ENCODE results near the gene PLEKHA6. TPM values are rescaled to one million over a fixed set of nuclear protein-coding genes. Genes with fewer than 3 reads are reported as not detected.

The PLEKHA6 gene
- total and polyA plus RNA-seq, 4 donors: 17.1 to 33.2 (median 26.6) TPM

DNA sequence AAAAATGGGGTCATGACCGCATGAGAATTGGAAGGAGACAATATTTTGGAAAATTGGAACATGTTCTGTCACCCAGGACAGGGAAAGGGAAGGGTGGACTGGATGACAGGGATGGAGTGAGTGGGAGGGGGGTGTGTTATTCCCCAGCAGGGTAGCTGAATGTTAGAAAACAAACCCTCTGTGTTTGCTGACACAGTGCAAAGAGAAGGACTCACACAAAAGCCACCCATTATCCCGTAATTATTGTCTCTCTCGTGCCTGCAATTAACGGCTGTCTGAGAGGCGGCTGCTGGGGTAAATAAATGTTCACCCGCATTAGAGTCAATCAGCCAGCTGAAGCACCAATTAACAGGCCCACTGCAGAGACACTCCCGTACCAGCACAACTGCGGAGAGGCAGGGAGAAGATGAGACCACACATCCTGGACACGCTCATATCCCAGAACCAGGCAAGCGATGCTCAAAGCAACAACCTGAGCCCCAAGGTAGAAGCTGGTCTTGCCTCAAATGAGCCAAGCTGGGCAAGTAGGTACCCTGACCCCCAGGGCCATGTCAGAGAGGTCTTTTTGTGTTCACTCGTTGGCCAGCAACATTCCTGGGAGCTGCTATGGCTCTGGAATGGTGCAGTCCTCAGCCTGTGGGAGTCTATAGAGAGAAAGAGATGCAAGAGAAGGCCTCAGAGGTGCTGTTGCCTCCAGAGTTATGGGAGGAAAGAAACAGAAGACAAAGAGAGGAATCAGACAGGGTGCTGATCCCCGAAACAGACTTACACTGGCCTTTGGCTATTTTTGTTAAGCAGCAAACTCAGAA lies 19.4 kb downstream of the PLEKHA6 start:
- WGBS (ENCODE audit: insufficient coverage): 34% methylated on average over 7 of the region's 12 CpGs
- peak overlapping the region; percentile 65 for H3K27ac ChIP-seq (ENCODE audit: low read depth, low read length)

DNA sequence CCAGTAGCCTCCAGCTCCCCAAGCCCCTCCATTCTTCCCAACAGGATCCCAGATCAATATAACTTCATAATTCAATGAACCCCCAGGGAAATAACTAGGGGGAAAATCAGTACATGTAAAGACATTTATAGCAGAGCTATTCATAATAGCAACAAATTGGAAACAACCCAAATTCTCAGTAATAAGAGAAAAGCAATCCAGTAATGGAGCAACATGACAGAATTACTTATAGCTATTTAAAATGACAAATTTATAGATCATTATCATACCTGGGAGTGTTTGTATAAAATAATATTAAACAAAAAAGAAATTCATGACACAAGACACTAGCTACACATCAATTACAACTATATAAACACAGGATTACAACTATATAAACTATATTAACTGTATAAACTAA lies 20.2 kb downstream of the PLEKHA6 start:
- no peak overlapping the region for H3K4me3 ChIP-seq (ENCODE audit: low read depth, low read length)
- H3K27ac ChIP-seq (ENCODE audit: low read depth, low read length): peak overlapping the region; percentile 8
- H3K4me1 ChIP-seq (ENCODE audit: control insufficient read depth, insufficient read depth, low read length): peaks cover 43% of the 10 kb centered on the region
- no peak for DNase-seq (ENCODE audit: low read depth in 4 of 6, low spot score in 6 of 6)
- H3K36me3 ChIP-seq (ENCODE audit: control insufficient read depth, insufficient read depth, low read length): peaks cover 3% of the 10 kb centered on the region
- H3K9me3 ChIP-seq (ENCODE audit: control insufficient read depth, insufficient read depth, low read length): no peaks in the 10 kb centered on the region
- no peaks in the 10 kb centered on the region for H3K27me3 ChIP-seq (ENCODE audit: control insufficient read depth, insufficient read depth, low read length)

More for the DNA sequence above, 19.4 kb downstream of the PLEKHA6 start:
- Histone ChIP-seq H3K4me3 (ENCODE audit: low read depth, low read length) (no peak overlapping the region), H3K4me1 (ENCODE audit: control insufficient read depth, insufficient read depth, low read length) (peaks cover 41% of the 10 kb centered on the region), H3K36me3 (ENCODE audit: control insufficient read depth, insufficient read depth, low read length) (peaks cover 3% of the 10 kb centered on the region), H3K27me3 (ENCODE audit: control insufficient read depth, insufficient read depth, low read length) (no peaks in the 10 kb centered on the region), H3K9me3 (ENCODE audit: control insufficient read depth, insufficient read depth, low read length) (no peaks in the 10 kb centered on the region)
- peak in 2 of 6 donors; percentile 79 to 94 for DNase-seq (ENCODE audit: low read depth in 4 of 6, low spot score in 6 of 6)

- Histone ChIP-seq H3K9me3 (ENCODE audit: control insufficient read depth, insufficient read depth, low read length) (no peaks in the 10 kb centered on the region), H3K4me3 (ENCODE audit: low read depth, low read length) (no peak overlapping the region), H3K36me3 (ENCODE audit: control insufficient read depth, insufficient read depth, low read length) (peaks cover 3% of the 10 kb centered on the region), H3K27me3 (ENCODE audit: control insufficient read depth, insufficient read depth, low read length) (no peaks in the 10 kb centered on the region), H3K4me1 (ENCODE audit: control insufficient read depth, insufficient read depth, low read length) (peaks cover 43% of the 10 kb centered on the region), H3K27ac (ENCODE audit: low read depth, low read length) (no peak overlapping the region)
- WGBS (ENCODE audit: insufficient coverage): 80% methylated on average over 10 of the region's 12 CpGs
- no peak for DNase-seq (ENCODE audit: low read depth in 4 of 6, low spot score in 6 of 6)
These were observed 20.7 kb downstream of the PLEKHA6 start for GRCh38 chr1:204338997-204339396.

DNA sequence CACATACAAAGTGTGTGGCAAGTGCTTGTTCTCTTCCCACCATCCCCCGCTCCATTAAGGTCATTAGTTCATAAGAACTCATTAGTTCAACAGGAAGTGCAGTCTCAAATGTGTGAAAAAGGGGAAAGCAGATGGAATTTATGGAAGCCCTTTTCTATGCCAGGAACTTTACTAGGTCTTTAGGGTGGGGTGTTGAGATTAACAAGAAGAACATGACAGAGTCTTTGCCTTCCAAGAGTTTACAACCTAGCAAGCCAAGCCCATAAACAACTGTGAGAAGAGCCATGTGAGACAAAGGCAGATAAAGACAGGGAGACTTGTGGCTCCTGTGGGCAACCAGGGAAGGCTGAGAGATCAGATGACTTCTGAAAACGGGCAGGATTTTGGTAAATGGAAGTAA lies 21.4 kb downstream of the PLEKHA6 start:
- H3K36me3 ChIP-seq (ENCODE audit: control insufficient read depth, insufficient read depth, low read length): peaks cover 3% of the 10 kb centered on the region
- H3K4me1 ChIP-seq (ENCODE audit: control insufficient read depth, insufficient read depth, low read length): peaks cover 47% of the 10 kb centered on the region
- H3K9me3 ChIP-seq (ENCODE audit: control insufficient read depth, insufficient read depth, low read length): no peaks in the 10 kb centered on the region
- H3K27ac ChIP-seq (ENCODE audit: low read depth, low read length): no peak overlapping the region
- no peak for DNase-seq (ENCODE audit: low read depth in 4 of 6, low spot score in 6 of 6)
- H3K27me3 ChIP-seq (ENCODE audit: control insufficient read depth, insufficient read depth, low read length): no peaks in the 10 kb centered on the region
- no peak overlapping the region for H3K4me3 ChIP-seq (ENCODE audit: low read depth, low read length)
- WGBS (ENCODE audit: insufficient coverage): 86% methylated on average over 1 of the region's 2 CpGs

DNA sequence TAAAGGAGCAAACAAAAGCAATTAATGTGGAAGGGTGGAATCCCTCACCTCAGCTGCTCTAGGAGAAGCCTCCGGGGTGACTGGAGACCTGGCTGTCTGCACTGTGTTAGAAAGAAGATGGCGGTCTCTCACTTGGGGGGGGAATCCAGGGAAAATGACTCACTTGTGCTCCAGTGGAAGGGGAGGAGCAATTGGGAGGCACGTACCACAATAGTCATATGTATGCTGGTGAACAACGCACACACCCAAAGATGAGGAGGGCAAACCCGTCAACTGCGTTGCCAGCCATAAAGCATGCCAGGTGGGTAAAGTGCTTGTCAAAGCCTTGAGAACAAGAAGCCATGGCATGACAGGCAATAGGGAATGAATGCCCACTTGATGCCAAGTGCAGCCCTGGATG lies 22.1 kb downstream of the PLEKHA6 start:
- Histone ChIP-seq H3K27me3 (ENCODE audit: control insufficient read depth, insufficient read depth, low read length) (no peaks in the 10 kb centered on the region), H3K9me3 (ENCODE audit: control insufficient read depth, insufficient read depth, low read length) (no peaks in the 10 kb centered on the region), H3K4me1 (ENCODE audit: control insufficient read depth, insufficient read depth, low read length) (peaks cover 55% of the 10 kb centered on the region), H3K4me3 (ENCODE audit: low read depth, low read length) (no peak overlapping the region), H3K36me3 (ENCODE audit: control insufficient read depth, insufficient read depth, low read length) (peaks cover 6% of the 10 kb centered on the region), H3K27ac (ENCODE audit: low read depth, low read length) (peak overlapping the region; percentile 17)
- WGBS (ENCODE audit: insufficient coverage): 82% methylated on average over 6 of the region's 6 CpGs
- DNase-seq (ENCODE audit: low read depth in 4 of 6, low spot score in 6 of 6): no peak

- whole genome bisulfite sequencing (ENCODE audit: insufficient coverage): no CpG with 5 or more reads among the region's 3 CpGs
- peak in 1 of 6 donors; percentile 55 for DNase-seq (ENCODE audit: low read depth in 4 of 6, low spot score in 6 of 6)
- peak overlapping the region; percentile 17 for H3K27ac ChIP-seq (ENCODE audit: low read depth, low read length)
- peaks cover 6% of the 10 kb centered on the region for H3K36me3 ChIP-seq (ENCODE audit: control insufficient read depth, insufficient read depth, low read length)
- no peak overlapping the region for H3K4me3 ChIP-seq (ENCODE audit: low read depth, low read length)
- no peaks in the 10 kb centered on the region for H3K9me3 ChIP-seq (ENCODE audit: control insufficient read depth, insufficient read depth, low read length)
- peaks cover 59% of the 10 kb centered on the region for H3K4me1 ChIP-seq (ENCODE audit: control insufficient read depth, insufficient read depth, low read length)
- no peaks in the 10 kb centered on the region for H3K27me3 ChIP-seq (ENCODE audit: control insufficient read depth, insufficient read depth, low read length)
These were observed 22.7 kb downstream of the PLEKHA6 start for GRCh38 chr1:204337036-204337429.

GRCh38 chr1:204336421-204337035 lies 23.2 kb downstream of the PLEKHA6 start:
- Histone ChIP-seq H3K9me3 (ENCODE audit: control insufficient read depth, insufficient read depth, low read length) (no peaks in the 10 kb centered on the region), H3K27ac (ENCODE audit: low read depth, low read length) (peak overlapping the region; percentile 17), H3K4me1 (ENCODE audit: control insufficient read depth, insufficient read depth, low read length) (peaks cover 64% of the 10 kb centered on the region), H3K36me3 (ENCODE audit: control insufficient read depth, insufficient read depth, low read length) (peaks cover 10% of the 10 kb centered on the region), H3K27me3 (ENCODE audit: control insufficient read depth, insufficient read depth, low read length) (no peaks in the 10 kb centered on the region), H3K4me3 (ENCODE audit: low read depth, low read length) (no peak overlapping the region)
- 75% methylated on average over 1 of the region's 3 CpGs for WGBS (ENCODE audit: insufficient coverage)
- no peak for DNase-seq (ENCODE audit: low read depth in 4 of 6, low spot score in 6 of 6)

GRCh38 chr1:204335533-204335932 lies 24.2 kb downstream of the PLEKHA6 start:
- 20% methylated on average over 1 of the region's 1 CpG for WGBS (ENCODE audit: insufficient coverage)
- peak overlapping the region; percentile 2 for H3K27ac ChIP-seq (ENCODE audit: low read depth, low read length)

GRCh38 chr1:204335085-204335484 lies 24.6 kb downstream of the PLEKHA6 start:
- peak overlapping the region; percentile 2 for H3K27ac ChIP-seq (ENCODE audit: low read depth, low read length)
- H3K9me3 ChIP-seq (ENCODE audit: control insufficient read depth, insufficient read depth, low read length): no peaks in the 10 kb centered on the region
- 79% methylated on average over 1 of the region's 1 CpG for WGBS (ENCODE audit: insufficient coverage)
- no peak overlapping the region for H3K4me3 ChIP-seq (ENCODE audit: low read depth, low read length)
- H3K36me3 ChIP-seq (ENCODE audit: control insufficient read depth, insufficient read depth, low read length): peaks cover 10% of the 10 kb centered on the region
- H3K4me1 ChIP-seq (ENCODE audit: control insufficient read depth, insufficient read depth, low read length): peaks cover 53% of the 10 kb centered on the region
- peak in 1 of 6 donors; percentile 77 for DNase-seq (ENCODE audit: low read depth in 4 of 6, low spot score in 6 of 6)
- no peaks in the 10 kb centered on the region for H3K27me3 ChIP-seq (ENCODE audit: control insufficient read depth, insufficient read depth, low read length)

More at GRCh38 chr1:204335533-204335932, 24.2 kb downstream of the PLEKHA6 start:
- no peak for DNase-seq (ENCODE audit: low read depth in 4 of 6, low spot score in 6 of 6)
- Histone ChIP-seq H3K4me1 (ENCODE audit: control insufficient read depth, insufficient read depth, low read length) (peaks cover 57% of the 10 kb centered on the region), H3K36me3 (ENCODE audit: control insufficient read depth, insufficient read depth, low read length) (peaks cover 10% of the 10 kb centered on the region), H3K9me3 (ENCODE audit: control insufficient read depth, insufficient read depth, low read length) (no peaks in the 10 kb centered on the region), H3K27me3 (ENCODE audit: control insufficient read depth, insufficient read depth, low read length) (no peaks in the 10 kb centered on the region), H3K4me3 (ENCODE audit: low read depth, low read length) (no peak overlapping the region)

GRCh38 chr1:204334455-204334854 lies 25.3 kb downstream of the PLEKHA6 start:
- Histone ChIP-seq H3K4me1 (ENCODE audit: control insufficient read depth, insufficient read depth, low read length) (peaks cover 52% of the 10 kb centered on the region), H3K9me3 (ENCODE audit: control insufficient read depth, insufficient read depth, low read length) (no peaks in the 10 kb centered on the region), H3K36me3 (ENCODE audit: control insufficient read depth, insufficient read depth, low read length) (peaks cover 10% of the 10 kb centered on the region), H3K27ac (ENCODE audit: low read depth, low read length) (no peak overlapping the region), H3K4me3 (ENCODE audit: low read depth, low read length) (no peak overlapping the region), H3K27me3 (ENCODE audit: control insufficient read depth, insufficient read depth, low read length) (no peaks in the 10 kb centered on the region)
- no CpG with 5 or more reads among the region's 7 CpGs for WGBS (ENCODE audit: insufficient coverage)
- no peak for DNase-seq (ENCODE audit: low read depth in 4 of 6, low spot score in 6 of 6)

Data from spinal cord (tissue), 10 donors.